Measurements from ENCODE around the gene PDSS1. TPM values are rescaled to one million over a fixed set of nuclear protein-coding genes. Genes with fewer than 3 reads are reported as not detected.
"Not testable (repeated sequence)": the region's sequence is repeated elsewhere in the genome, so short reads cannot be mapped to it uniquely, and the experiment has no call there.

PDSS1 gene
- 10 to 100 TPM; 16.1 to 20.7 TPM for total RNA-seq

GRCh38 chr10:26697163-26697921, at the start of gene PDSS1:
TSS of gene PDSS1 (plus strand) at chr10:26697701. CDS start at chr10:26697712, 11 bp downstream.
- Mint-ChIP-seq H3K36me3 (ENCODE audit: low read depth) (peaks cover 32% of the 10 kb centered on the region), H3K4me1 (peaks cover 32% of the 10 kb centered on the region), H3K27me3 (no peaks in the 10 kb centered on the region), H3K27ac (peak within 1 kb of the TSS; percentile 95), H3K9me3 (ENCODE audit: low read depth) (no peaks in the 10 kb centered on the region), H3K4me3 (peak within 1 kb of the TSS; percentile 91)
- CTCF ChIA-PET, result interaction anchor here (0.6 to 1.4 kb wide), 6 partner anchors 29 to 164 kb away, joined by 3 to 7 read pairs (median 3); no protein-coding TSS in a partner anchor
- ATAC-seq, result peak; percentile 78
- peak; percentile 79 for DNase-seq
- intact Hi-C loops (cut with DNase I, micrococcal nuclease), result loop anchor here (1.0 to 10.0 kb wide), 8 partner anchors 164 to 1980 kb away; partner anchors contain the start of genes APBB1IP (in 2 of the 2), ACBD5 (in 1 of the 2), BAMBI (in 1 of the 2) and YME1L1 (in 1 of the 2)
- POLR2A ChIA-PET, result interaction anchor here (0.6 to 0.8 kb wide), 3 partner anchors 84 to 402 kb away, joined by 3 to 6 read pairs (median 3); partner anchors contain the start of gene ANKRD26

GRCh38 chr10:26648245-26648636, 49.3 kb upstream of the PDSS1 start:
- intact Hi-C loops (cut with DNase I, micrococcal nuclease); POLR2A ChIA-PET; H3K27ac Mint-ChIP-seq; H3K4me1 Mint-ChIP-seq; H3K4me3 Mint-ChIP-seq; H3K36me3 Mint-ChIP-seq (ENCODE audit: low read depth); H3K9me3 Mint-ChIP-seq (ENCODE audit: low read depth); ATAC-seq; H3K27me3 Mint-ChIP-seq; CTCF ChIA-PET; DNase-seq: not testable (repeated sequence)

- no peaks in the 10 kb centered on the region for H3K36me3 Mint-ChIP-seq (ENCODE audit: low read depth)
- ChIA-PET CTCF (no interaction called here), POLR2A (no interaction called here)
- intact Hi-C loops (cut with DNase I, micrococcal nuclease), result no loop called here
- DNase-seq (no peak), ATAC-seq (no peak)
- peaks cover 4% of the 10 kb centered on the region for H3K4me1 Mint-ChIP-seq
- no peak overlapping the region for H3K4me3 Mint-ChIP-seq
- H3K27me3 Mint-ChIP-seq, result no peaks in the 10 kb centered on the region
- H3K9me3 Mint-ChIP-seq (ENCODE audit: low read depth), result no peaks in the 10 kb centered on the region
- no peak overlapping the region for H3K27ac Mint-ChIP-seq
Measured at GRCh38 chr10:26650406-26650805, 47.1 kb upstream of the PDSS1 start.

GRCh38 chr10:26651476-26651875, 46.0 kb upstream of the PDSS1 start:
- CTCF ChIA-PET, result interaction anchor here (0.7 kb wide), 1 partner anchor 38 kb away, joined by 3 read pairs; no protein-coding TSS in a partner anchor
- ATAC-seq; H3K9me3 Mint-ChIP-seq (ENCODE audit: low read depth); H3K27ac Mint-ChIP-seq; H3K36me3 Mint-ChIP-seq (ENCODE audit: low read depth); intact Hi-C loops (cut with DNase I, micrococcal nuclease); POLR2A ChIA-PET; DNase-seq; H3K4me3 Mint-ChIP-seq; H3K27me3 Mint-ChIP-seq; H3K4me1 Mint-ChIP-seq: not testable (repeated sequence)

GRCh38 chr10:26653004-26653403, 44.5 kb upstream of the PDSS1 start:
- CTCF ChIA-PET, result no interaction called here

GRCh38 chr10:26655746-26656145, 41.8 kb upstream of the PDSS1 start:
- no peak for DNase-seq
- no peak overlapping the region for H3K4me3 Mint-ChIP-seq
- CTCF ChIA-PET, result interaction anchor here (0.9 kb wide), 1 partner anchor 225 kb away, joined by 3 read pairs; no protein-coding TSS in a partner anchor
- POLR2A ChIA-PET, result no interaction called here
- no peaks in the 10 kb centered on the region for H3K4me1 Mint-ChIP-seq
- H3K27ac Mint-ChIP-seq, result no peak overlapping the region
- no peak for ATAC-seq
- H3K36me3 Mint-ChIP-seq (ENCODE audit: low read depth), result no peaks in the 10 kb centered on the region
- no peaks in the 10 kb centered on the region for H3K27me3 Mint-ChIP-seq
- intact Hi-C loops (cut with DNase I, micrococcal nuclease), result no loop called here
- H3K9me3 Mint-ChIP-seq (ENCODE audit: low read depth), result no peaks in the 10 kb centered on the region

More at GRCh38 chr10:26653004-26653403, 44.5 kb upstream of the PDSS1 start:
- Mint-ChIP-seq H3K27me3 (no peaks in the 10 kb centered on the region), H3K4me1 (no peaks in the 10 kb centered on the region), H3K9me3 (ENCODE audit: low read depth) (no peaks in the 10 kb centered on the region), H3K27ac (no peak overlapping the region), H3K36me3 (ENCODE audit: low read depth) (no peaks in the 10 kb centered on the region), H3K4me3 (no peak overlapping the region)
- intact Hi-C loops (cut with DNase I, micrococcal nuclease), result no loop called here
- POLR2A ChIA-PET, result no interaction called here
- DNase-seq (no peak), ATAC-seq (no peak)

- no peak for ATAC-seq
- CTCF ChIA-PET, result no interaction called here
- no peak overlapping the region for H3K27ac Mint-ChIP-seq
Measured at GRCh38 chr10:26662864-26663263, 34.6 kb upstream of the PDSS1 start.

GRCh38 chr10:26665080-26666048, 32.1 kb upstream of the PDSS1 start:
- ATAC-seq (no peak), DNase-seq (no peak)
- intact Hi-C loops (cut with DNase I, micrococcal nuclease), result no loop called here
- Mint-ChIP-seq H3K36me3 (ENCODE audit: low read depth) (no peaks in the 10 kb centered on the region), H3K4me3 (no peak overlapping the region), H3K9me3 (ENCODE audit: low read depth) (peaks cover 2% of the 10 kb centered on the region), H3K27me3 (no peaks in the 10 kb centered on the region), H3K27ac (no peak overlapping the region), H3K4me1 (no peaks in the 10 kb centered on the region)
- ChIA-PET CTCF (interaction anchor here (0.5 kb wide), 1 partner anchor 630 kb away, joined by 3 read pairs; no protein-coding TSS in a partner anchor), POLR2A (no interaction called here)

More at GRCh38 chr10:26662864-26663263, 34.6 kb upstream of the PDSS1 start:
- no peak for DNase-seq
- POLR2A ChIA-PET, result no interaction called here
- Mint-ChIP-seq H3K4me1 (no peaks in the 10 kb centered on the region), H3K27me3 (no peaks in the 10 kb centered on the region), H3K4me3 (no peak overlapping the region), H3K36me3 (ENCODE audit: low read depth) (no peaks in the 10 kb centered on the region), H3K9me3 (ENCODE audit: low read depth) (peaks cover 2% of the 10 kb centered on the region)
- intact Hi-C loops (cut with DNase I, micrococcal nuclease), result no loop called here

GRCh38 chr10:26675873-26676257, 21.6 kb upstream of the PDSS1 start:
- CTCF ChIA-PET, result no interaction called here
- Mint-ChIP-seq H3K27ac (no peak overlapping the region), H3K4me1 (peaks cover 2% of the 10 kb centered on the region), H3K9me3 (ENCODE audit: low read depth) (no peaks in the 10 kb centered on the region), H3K36me3 (ENCODE audit: low read depth) (no peaks in the 10 kb centered on the region), H3K4me3 (no peak overlapping the region), H3K27me3 (no peaks in the 10 kb centered on the region)
- intact Hi-C loops (cut with DNase I, micrococcal nuclease), result no loop called here
- ATAC-seq (no peak), DNase-seq (no peak)
- POLR2A ChIA-PET, result no interaction called here

- DNase-seq (no peak), ATAC-seq (no peak)
- no peak overlapping the region for H3K4me3 Mint-ChIP-seq
- H3K27ac Mint-ChIP-seq, result no peak overlapping the region
- H3K27me3 Mint-ChIP-seq, result no peaks in the 10 kb centered on the region
- ChIA-PET CTCF (interaction anchor here (0.9 to 1.3 kb wide), 4 partner anchors 47 to 201 kb away, joined by 3 to 5 read pairs (median 4); no protein-coding TSS in a partner anchor), POLR2A (no interaction called here)
- peaks cover 20% of the 10 kb centered on the region for H3K4me1 Mint-ChIP-seq
- intact Hi-C loops (cut with DNase I, micrococcal nuclease), result no loop called here
- H3K9me3 Mint-ChIP-seq (ENCODE audit: low read depth), result no peaks in the 10 kb centered on the region
- H3K36me3 Mint-ChIP-seq (ENCODE audit: low read depth), result no peaks in the 10 kb centered on the region
Measured at GRCh38 chr10:26679588-26679987, 17.9 kb upstream of the PDSS1 start.

GRCh38 chr10:26681076-26681475, 16.4 kb upstream of the PDSS1 start:
- no peak for ATAC-seq
- Mint-ChIP-seq H3K27ac (no peak overlapping the region), H3K27me3 (no peaks in the 10 kb centered on the region), H3K4me1 (peaks cover 27% of the 10 kb centered on the region), H3K9me3 (ENCODE audit: low read depth) (no peaks in the 10 kb centered on the region), H3K36me3 (ENCODE audit: low read depth) (no peaks in the 10 kb centered on the region), H3K4me3 (no peak overlapping the region)
- CTCF ChIA-PET, result no interaction called here
- intact Hi-C loops (cut with DNase I, micrococcal nuclease), result loop anchor here (5.0 to 10.0 kb wide), 2 partner anchors 76 to 344 kb away; no protein-coding TSS in a partner anchor
- DNase-seq, result no peak
- POLR2A ChIA-PET, result no interaction called here
